Glutamatergic neuron (in vitro differentiated cells): ENCODE data around the gene COL17A1. TPM values are rescaled to one million over a fixed set of nuclear protein-coding genes. Genes with fewer than 3 reads are reported as not detected.

Experiments used
- DNase-seq: peaks from one replicate; pipeline ENCODE4 v3.0.0; 2022
- H3K27ac Mint-ChIP-seq: one replicate; pipeline ENCODE4 v1.8.0; 2020; ENCODE audit warnings: mild to moderate bottlenecking, mixed read lengths, inconsistent platforms; ENCODE audit not compliant: unreplicated experiment
- H3K27me3 Mint-ChIP-seq: one replicate; pipeline ENCODE4 v1.8.0; 2020; ENCODE audit warnings: mild to moderate bottlenecking, moderate library complexity, mixed read lengths, inconsistent platforms; ENCODE audit not compliant: unreplicated experiment
- H3K36me3 Mint-ChIP-seq: one replicate; pipeline ENCODE4 v1.8.0; 2020; ENCODE audit warnings: mild to moderate bottlenecking, mixed read lengths, inconsistent platforms; ENCODE audit not compliant: unreplicated experiment
- H3K4me1 Mint-ChIP-seq: one replicate; pipeline ENCODE4 v1.8.0; 2020; ENCODE audit warnings: mild to moderate bottlenecking, low read depth, mixed read lengths, inconsistent platforms; ENCODE audit not compliant: unreplicated experiment
- H3K4me3 Mint-ChIP-seq: one replicate; pipeline ENCODE4 v1.8.0; 2020; ENCODE audit warnings: mild to moderate bottlenecking, mixed read lengths, inconsistent platforms; ENCODE audit not compliant: unreplicated experiment
- H3K9me3 Mint-ChIP-seq: one replicate; pipeline ENCODE4 v1.8.0; 2020; ENCODE audit warnings: mild to moderate bottlenecking, moderate library complexity, mixed read lengths, inconsistent platforms; ENCODE audit not compliant: unreplicated experiment
- CTCF ChIP-seq: fragments of 200-600 bp; sonication (generic); IDR thresholded peaks from one replicate; pipeline ENCODE4 v1.5.0; 2021; ENCODE audit not compliant: partially characterized antibody, unreplicated experiment
- total RNA-seq: library from RNA; stranded (reverse); fragmentation: NEBNext Ultra II Directional; extraction: Animal tissue kit (Norgen Biotek cat#: 25700); gene quantifications from one replicate; pipeline ENCODE4 v1.2.1, GENCODE V29; 2021; ENCODE audit not compliant: unreplicated experiment

Gene COL17A1
- total RNA-seq, 1 donor from 2014 or later: not detected

- no peaks in the 10 kb centered on the region for H3K4me1 Mint-ChIP-seq
- no peak for DNase-seq
- H3K27me3 Mint-ChIP-seq: peaks cover 4% of the 10 kb centered on the region
- peaks cover 2% of the 10 kb centered on the region for H3K9me3 Mint-ChIP-seq
- H3K27ac Mint-ChIP-seq: no peak overlapping the region
- no peak overlapping the region for H3K4me3 Mint-ChIP-seq
- no peak for TF ChIP-seq CTCF
- no peaks in the 10 kb centered on the region for H3K36me3 Mint-ChIP-seq
Observed at GRCh38 chr10:104059364-104059763, 26.3 kb downstream of the COL17A1 start.

GRCh38 chr10:104057717-104058116, 28.0 kb downstream of the COL17A1 start:
- peaks cover 5% of the 10 kb centered on the region for H3K36me3 Mint-ChIP-seq
- no peak overlapping the region for H3K27ac Mint-ChIP-seq
- H3K27me3 Mint-ChIP-seq: peaks cover 4% of the 10 kb centered on the region
- no peaks in the 10 kb centered on the region for H3K4me1 Mint-ChIP-seq
- no peak for TF ChIP-seq CTCF
- H3K4me3 Mint-ChIP-seq: no peak overlapping the region
- DNase-seq: no peak
- peaks cover 4% of the 10 kb centered on the region for H3K9me3 Mint-ChIP-seq

GRCh38 chr10:104056619-104057273, 28.9 kb downstream of the COL17A1 start:
- Mint-ChIP-seq H3K9me3 (peaks cover 4% of the 10 kb centered on the region), H3K27me3 (peaks cover 4% of the 10 kb centered on the region), H3K36me3 (peaks cover 5% of the 10 kb centered on the region), H3K4me3 (no peak overlapping the region), H3K27ac (no peak overlapping the region), H3K4me1 (no peaks in the 10 kb centered on the region)
- no peak for TF ChIP-seq CTCF
- no peak for DNase-seq

GRCh38 chr10:104054430-104054829, 31.2 kb downstream of the COL17A1 start:
- no peak for DNase-seq
- TF ChIP-seq CTCF: no peak
- Mint-ChIP-seq H3K9me3 (peaks cover 4% of the 10 kb centered on the region), H3K27me3 (peaks cover 4% of the 10 kb centered on the region), H3K4me3 (no peak overlapping the region), H3K27ac (no peak overlapping the region), H3K36me3 (peaks cover 5% of the 10 kb centered on the region), H3K4me1 (no peaks in the 10 kb centered on the region)

GRCh38 chr10:104053201-104053600, 32.5 kb downstream of the COL17A1 start:
- H3K36me3 Mint-ChIP-seq: peaks cover 10% of the 10 kb centered on the region
- H3K9me3 Mint-ChIP-seq: peaks cover 5% of the 10 kb centered on the region
- no peak for TF ChIP-seq CTCF
- H3K4me1 Mint-ChIP-seq: no peaks in the 10 kb centered on the region
- peaks cover 7% of the 10 kb centered on the region for H3K27me3 Mint-ChIP-seq
- no peak overlapping the region for H3K4me3 Mint-ChIP-seq
- no peak overlapping the region for H3K27ac Mint-ChIP-seq
- DNase-seq: no peak
